Parathyroid adenoma (tissue), 2 donors: Measurements from ENCODE around the gene GPR18.

Experiments
- H2AFZ ChIP-seq: fragments of 300-600 bp; sonication (generic); one replicate; pipeline ENCODE4 v1.7.0; 2017; ENCODE audit warnings: antibody characterized with exemption, mild to moderate bottlenecking
- H3K27ac ChIP-seq: fragments of 300-600 bp; sonication (generic); one replicate; pipeline ENCODE4 v1.7.0; 2017
- H3K27me3 ChIP-seq: fragments of 300-600 bp; sonication (generic); one replicate; pipeline ENCODE4 v1.7.0; 2017; ENCODE audit warnings: low read length; ENCODE audit not compliant: control insufficient read depth, insufficient read depth
- H3K36me3 ChIP-seq: fragments of 300-600 bp; sonication (generic); one replicate; pipeline ENCODE4 v1.7.0; 2017; ENCODE audit warnings: low read length; ENCODE audit not compliant: control insufficient read depth, insufficient read depth
- H3K4me1 ChIP-seq: fragments of 300-600 bp; sonication (generic); one replicate; pipeline ENCODE4 v1.7.0; 2017; ENCODE audit warnings: control low read depth
- H3K4me2 ChIP-seq: fragments of 300-600 bp; sonication (generic); one replicate; pipeline ENCODE4 v1.7.0; 2017; ENCODE audit warnings: low read length
- H3K4me3 ChIP-seq: fragments of 300-600 bp; sonication (generic); one replicate; pipeline ENCODE4 v1.7.0; 2017; ENCODE audit warnings: low read depth, low read length
- H3K79me2 ChIP-seq: fragments of 300-600 bp; sonication (generic); one replicate; pipeline ENCODE4 v1.7.0; 2017; ENCODE audit warnings: control low read depth
- H3K9ac ChIP-seq: fragments of 300-600 bp; sonication (generic); one replicate; pipeline ENCODE4 v1.7.0; 2017; ENCODE audit warnings: mild to moderate bottlenecking
- H3K9me3 ChIP-seq: fragments of 300-600 bp; sonication (generic); one replicate; pipeline ENCODE4 v1.7.0; 2017; ENCODE audit warnings: low read length; ENCODE audit not compliant: control insufficient read depth
- CTCF ChIP-seq: fragments of 300-600 bp; sonication (generic); IDR thresholded peaks from one replicate; pipeline ENCODE4 v1.7.0; 2017; ENCODE audit warnings: antibody characterized with exemption, mild to moderate bottlenecking
- donor health status: primary hyperparathyroidism.

GPR18 gene

GRCh38 chr13:99256709-99257108, 1.5 kb downstream of the GPR18 start:
- no peak overlapping the region for H3K9ac ChIP-seq
- H3K36me3 ChIP-seq, result no peaks in the 10 kb centered on the region
- H3K79me2 ChIP-seq, result no peaks in the 10 kb centered on the region
- no peak overlapping the region for H2AFZ ChIP-seq
- no peak for TF ChIP-seq CTCF
- H3K27me3 ChIP-seq, result no peaks in the 10 kb centered on the region
- no peaks in the 10 kb centered on the region for H3K4me1 ChIP-seq
- H3K4me3 ChIP-seq, result no peak overlapping the region
- H3K4me2 ChIP-seq, result no peak overlapping the region
- no peak overlapping the region for H3K27ac ChIP-seq
- no peaks in the 10 kb centered on the region for H3K9me3 ChIP-seq

GRCh38 chr13:99256283-99256682, 1.9 kb downstream of the GPR18 start:
- Histone ChIP-seq H3K27ac (no peak overlapping the region), H2AFZ (no peak overlapping the region), H3K27me3 (no peaks in the 10 kb centered on the region), H3K4me2 (no peak overlapping the region), H3K9ac (no peak overlapping the region), H3K4me3 (no peak overlapping the region), H3K36me3 (no peaks in the 10 kb centered on the region), H3K9me3 (no peaks in the 10 kb centered on the region), H3K4me1 (no peaks in the 10 kb centered on the region), H3K79me2 (no peaks in the 10 kb centered on the region)
- TF ChIP-seq CTCF, result no peak

- H3K36me3 ChIP-seq, result no peaks in the 10 kb centered on the region
- no peaks in the 10 kb centered on the region for H3K27me3 ChIP-seq
- H3K79me2 ChIP-seq, result no peaks in the 10 kb centered on the region
- no peak overlapping the region for H3K4me3 ChIP-seq
- H3K4me1 ChIP-seq, result no peaks in the 10 kb centered on the region
- H3K9me3 ChIP-seq, result no peaks in the 10 kb centered on the region
- TF ChIP-seq CTCF, result no peak
- no peak overlapping the region for H3K9ac ChIP-seq
- H3K4me2 ChIP-seq, result no peak overlapping the region
- H3K27ac ChIP-seq, result no peak overlapping the region
- no peak overlapping the region for H2AFZ ChIP-seq
Observed at GRCh38 chr13:99255271-99255670, 2.9 kb downstream of the GPR18 start.

- no peaks in the 10 kb centered on the region for H3K9me3 ChIP-seq
- H3K27me3 ChIP-seq, result no peaks in the 10 kb centered on the region
- H3K27ac ChIP-seq, result no peak overlapping the region
- no peaks in the 10 kb centered on the region for H3K4me1 ChIP-seq
- H3K79me2 ChIP-seq, result no peaks in the 10 kb centered on the region
- H3K36me3 ChIP-seq, result no peaks in the 10 kb centered on the region
- no peak overlapping the region for H3K9ac ChIP-seq
- no peak overlapping the region for H2AFZ ChIP-seq
- H3K4me2 ChIP-seq, result no peak overlapping the region
- no peak overlapping the region for H3K4me3 ChIP-seq
- no peak for TF ChIP-seq CTCF
Observed at GRCh38 chr13:99254830-99255229, 3.3 kb downstream of the GPR18 start.

- no peaks in the 10 kb centered on the region for H3K4me1 ChIP-seq
- no peak overlapping the region for H3K9ac ChIP-seq
- H2AFZ ChIP-seq, result no peak overlapping the region
- H3K4me2 ChIP-seq, result no peak overlapping the region
- no peak overlapping the region for H3K4me3 ChIP-seq
- H3K27ac ChIP-seq, result no peak overlapping the region
- no peaks in the 10 kb centered on the region for H3K79me2 ChIP-seq
- no peaks in the 10 kb centered on the region for H3K27me3 ChIP-seq
- TF ChIP-seq CTCF, result no peak
- no peaks in the 10 kb centered on the region for H3K36me3 ChIP-seq
- H3K9me3 ChIP-seq, result no peaks in the 10 kb centered on the region
Observed at GRCh38 chr13:99251921-99252320, 6.3 kb downstream of the GPR18 start.
